ENCODE results near the gene DGKG. TPM values are rescaled to one million over a fixed set of nuclear protein-coding genes. Genes with fewer than 3 reads are reported as not detected.
A peak's percentile ranks its signal among the peaks of the same experiment; 100 is the strongest.

The DGKG gene
- polyA plus RNA-seq, 3 donors = 4.2 to 9.2 (median 4.3) TPM

GRCh38 chr3:186160691-186161243 is 201.3 kb downstream of the DGKG start:
- Mint-ChIP-seq H3K4me3 (no peak overlapping the region), H3K36me3 (peaks cover 63 to 73% of the 10 kb centered on the region in 2 donors), H3K9me3 (no peaks in the 10 kb centered on the region), H3K27ac (peak overlapping the region in 1 of 7 donors; percentile 22), H3K4me1 (peaks cover 11% of the 10 kb centered on the region), H3K27me3 (ENCODE audit: low read depth in 3 of 3) (no peaks in the 10 kb centered on the region)
- WGBS (ENCODE audit: insufficient coverage) = 98% methylated on average over 7 of the region's 12 CpGs
- H3K79me2 ChIP-seq (ENCODE audit: insufficient read depth, low read length) = no peaks in the 10 kb centered on the region
- H4K20me1 ChIP-seq (ENCODE audit: insufficient read depth, low read length) = no peaks in the 10 kb centered on the region
- peaks cover 53 to 78% of the 10 kb centered on the region in 2 donors for H3K36me3 ChIP-seq (replicated peaks in 1 of 2; ENCODE audit: control insufficient read depth in 1 of 2, insufficient read depth in 2 of 2, low read length in 2 of 2)
- no peaks in the 10 kb centered on the region for H3K9me3 ChIP-seq (replicated peaks in 1 of 2; ENCODE audit: control insufficient read depth in 1 of 2, insufficient read depth in 1 of 2, low read length in 2 of 2)
- H3K9ac ChIP-seq (ENCODE audit: insufficient read depth, low read length, poor library complexity, severe bottlenecking) = no peak overlapping the region
- H2AFZ ChIP-seq (ENCODE audit: insufficient read depth, low read depth, low read length, poor library complexity, severe bottlenecking) = no peak overlapping the region
- no peak overlapping the region for H3K4me2 ChIP-seq (replicated peaks; ENCODE audit: extremely low read depth, low read length, poor library complexity, severe bottlenecking)
- intact Hi-C loops (cut with micrococcal nuclease) = loop anchor here in 1 of 2 donors (5.0 kb wide), 1 partner anchor 48 kb away; no protein-coding TSS in a partner anchor
- H3K4me1 ChIP-seq (ENCODE audit: control insufficient read depth in 1 of 2, insufficient read depth in 2 of 2, low read length in 2 of 2) = peaks cover 0 to 11% of the 10 kb centered on the region in 2 donors
- H3K27me3 ChIP-seq (ENCODE audit: control insufficient read depth in 2 of 2, insufficient read depth in 2 of 2, low read length in 2 of 2) = no peaks in the 10 kb centered on the region
- TF ChIP-seq CTCF (IDR thresholded peaks at IDR 0.05) = no peak
- DNase-seq = no peak
- no peak overlapping the region for H3K4me3 ChIP-seq (replicated peaks in 1 of 3; ENCODE audit: low read depth in 2 of 3, low read length in 3 of 3)
- no peak overlapping the region for H3K27ac ChIP-seq (ENCODE audit: low read depth in 1 of 2, low read length in 2 of 2)

- Histone ChIP-seq H4K20me1 (ENCODE audit: insufficient read depth, low read length) (peaks cover 26% of the 10 kb centered on the region), H3K79me2 (ENCODE audit: insufficient read depth, low read length) (no peaks in the 10 kb centered on the region), H3K9me3 (replicated peaks in 1 of 2; ENCODE audit: control insufficient read depth in 1 of 2, insufficient read depth in 1 of 2, low read length in 2 of 2) (no peaks in the 10 kb centered on the region), H3K4me3 (replicated peaks in 1 of 3; ENCODE audit: low read depth in 2 of 3, low read length in 3 of 3) (no peak overlapping the region), H3K4me2 (replicated peaks; ENCODE audit: extremely low read depth, low read length, poor library complexity, severe bottlenecking) (no peak overlapping the region), H3K9ac (ENCODE audit: insufficient read depth, low read length, poor library complexity, severe bottlenecking) (no peak overlapping the region), H2AFZ (ENCODE audit: insufficient read depth, low read depth, low read length, poor library complexity, severe bottlenecking) (no peak overlapping the region), H3K4me1 (ENCODE audit: control insufficient read depth in 1 of 2, insufficient read depth in 2 of 2, low read length in 2 of 2) (peaks cover 33 to 38% of the 10 kb centered on the region in 2 donors), H3K27me3 (ENCODE audit: control insufficient read depth in 2 of 2, insufficient read depth in 2 of 2, low read length in 2 of 2) (no peaks in the 10 kb centered on the region), H3K36me3 (replicated peaks in 1 of 2; ENCODE audit: control insufficient read depth in 1 of 2, insufficient read depth in 2 of 2, low read length in 2 of 2) (peaks cover 15 to 44% of the 10 kb centered on the region in 2 donors), H3K27ac (ENCODE audit: low read depth in 1 of 2, low read length in 2 of 2) (no peak overlapping the region)
- peaks cover 40% of the 10 kb centered on the region for H3K4me1 Mint-ChIP-seq
- intact Hi-C loops (cut with micrococcal nuclease) = loop anchor here (5.0 kb wide), 2 partner anchors 37 to 47 kb away; partner anchors contain the start of gene ETV5 (in 1 of the 2)
- H3K36me3 Mint-ChIP-seq = peaks cover 35 to 48% of the 10 kb centered on the region in 2 donors
- no peak overlapping the region for H3K27ac Mint-ChIP-seq
- peaks cover 5 to 15% (median 8%) of the 10 kb centered on the region in 3 donors for H3K27me3 Mint-ChIP-seq (ENCODE audit: low read depth in 3 of 3)
- TF ChIP-seq CTCF (IDR thresholded peaks at IDR 0.05) = no peak
- peaks cover 0 to 4% (median 0%) of the 10 kb centered on the region in 7 donors for H3K9me3 Mint-ChIP-seq
- WGBS (ENCODE audit: insufficient coverage) = 100% methylated on average over 1 of the region's 2 CpGs
- H3K4me3 Mint-ChIP-seq = no peak overlapping the region
- no peak for DNase-seq
These were observed 207.4 kb downstream of the DGKG start for GRCh38 chr3:186154641-186155040.
